ENCODE data around the gene PTCD2.

PTCD2 gene

DNA sequence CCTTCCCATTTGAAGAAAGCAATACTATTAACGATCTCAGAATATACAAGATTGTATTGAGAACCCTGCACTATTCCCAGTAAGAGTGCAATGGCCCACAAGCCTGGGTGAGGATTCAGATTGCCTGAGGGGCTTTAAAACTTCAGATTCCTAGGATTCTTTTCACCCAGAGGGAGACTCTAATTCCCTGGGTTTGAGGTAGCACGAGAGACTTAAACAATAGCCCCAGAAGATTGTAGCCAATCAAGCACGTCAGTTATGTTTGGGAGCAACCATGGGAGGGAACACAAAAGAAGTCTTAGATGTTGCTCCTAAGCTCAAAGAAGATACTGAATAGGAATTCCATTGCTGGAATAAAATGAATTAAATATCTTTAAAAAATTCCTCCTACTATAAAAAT is 18.0 kb upstream of the PTCD2 start:
- H3K4me3 ChIP-seq (ENCODE audit: control insufficient read depth, low read depth, low read length) = no peak overlapping the region
- no peak for DNase-seq (ENCODE audit: low read depth)
- TF ChIP-seq, protein P1, sequence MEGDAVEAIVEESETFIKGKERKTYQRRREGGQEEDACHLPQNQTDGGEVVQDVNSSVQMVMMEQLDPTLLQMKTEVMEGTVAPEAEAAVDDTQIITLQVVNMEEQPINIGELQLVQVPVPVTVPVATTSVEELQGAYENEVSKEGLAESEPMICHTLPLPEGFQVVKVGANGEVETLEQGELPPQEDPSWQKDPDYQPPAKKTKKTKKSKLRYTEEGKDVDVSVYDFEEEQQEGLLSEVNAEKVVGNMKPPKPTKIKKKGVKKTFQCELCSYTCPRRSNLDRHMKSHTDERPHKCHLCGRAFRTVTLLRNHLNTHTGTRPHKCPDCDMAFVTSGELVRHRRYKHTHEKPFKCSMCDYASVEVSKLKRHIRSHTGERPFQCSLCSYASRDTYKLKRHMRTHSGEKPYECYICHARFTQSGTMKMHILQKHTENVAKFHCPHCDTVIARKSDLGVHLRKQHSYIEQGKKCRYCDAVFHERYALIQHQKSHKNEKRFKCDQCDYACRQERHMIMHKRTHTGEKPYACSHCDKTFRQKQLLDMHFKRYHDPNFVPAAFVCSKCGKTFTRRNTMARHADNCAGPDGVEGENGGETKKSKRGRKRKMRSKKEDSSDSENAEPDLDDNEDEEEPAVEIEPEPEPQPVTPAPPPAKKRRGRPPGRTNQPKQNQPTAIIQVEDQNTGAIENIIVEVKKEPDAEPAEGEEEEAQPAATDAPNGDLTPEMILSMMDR (conservative IDR thresholded peaks at IDR 0.05; ENCODE audit: control insufficient read depth, insufficient read depth, low read depth, low read length) = no peak

DNA sequence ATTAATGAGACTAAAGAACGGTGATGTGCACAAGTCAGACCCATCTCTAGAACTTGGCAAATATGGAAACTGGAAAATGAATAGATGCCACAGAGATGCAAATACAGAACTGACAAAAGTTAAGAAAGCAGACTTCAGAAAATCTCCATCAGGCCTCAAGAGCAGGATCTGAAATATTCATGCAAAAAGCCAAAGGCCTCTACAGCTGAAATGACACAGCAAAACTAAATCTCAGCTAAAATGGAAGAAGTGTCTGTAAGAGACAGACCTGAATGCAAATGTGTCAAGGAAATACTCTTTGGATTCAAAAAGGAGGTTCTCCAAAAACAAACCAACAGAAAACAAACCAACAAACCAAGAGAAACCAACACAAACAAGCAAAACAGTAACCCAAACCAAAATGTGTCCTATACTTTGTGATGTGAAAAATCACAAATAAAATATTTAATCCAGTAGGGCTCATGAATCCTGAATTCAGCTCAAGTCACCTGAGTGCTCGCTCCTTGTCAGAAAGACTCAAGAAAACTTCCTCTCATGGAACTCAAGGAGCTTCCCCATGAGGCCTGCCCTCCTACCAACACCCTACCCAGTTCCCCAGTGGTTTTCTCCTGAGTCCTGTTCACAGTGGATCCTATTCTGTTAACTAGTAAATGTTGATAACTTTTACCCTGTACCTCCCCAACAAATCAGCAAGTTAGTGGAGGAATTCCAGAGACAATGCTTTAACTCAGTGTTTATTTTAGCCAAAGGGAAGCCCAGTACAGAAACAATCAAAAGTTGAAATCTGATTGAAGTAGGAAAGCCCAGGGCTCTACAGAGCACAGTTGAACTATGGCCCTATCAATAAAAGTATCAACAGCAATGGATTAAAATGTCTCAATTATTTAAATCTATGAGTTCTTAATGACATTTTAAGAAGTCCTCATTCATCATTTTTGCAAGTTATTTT is 14.7 kb upstream of the PTCD2 start:
- no peak for DNase-seq (ENCODE audit: low read depth)
- H3K4me3 ChIP-seq (ENCODE audit: control insufficient read depth, low read depth, low read length) = no peak overlapping the region
- TF ChIP-seq, protein P1 (conservative IDR thresholded peaks at IDR 0.05; ENCODE audit: control insufficient read depth, insufficient read depth, low read depth, low read length) = no peak

DNA sequence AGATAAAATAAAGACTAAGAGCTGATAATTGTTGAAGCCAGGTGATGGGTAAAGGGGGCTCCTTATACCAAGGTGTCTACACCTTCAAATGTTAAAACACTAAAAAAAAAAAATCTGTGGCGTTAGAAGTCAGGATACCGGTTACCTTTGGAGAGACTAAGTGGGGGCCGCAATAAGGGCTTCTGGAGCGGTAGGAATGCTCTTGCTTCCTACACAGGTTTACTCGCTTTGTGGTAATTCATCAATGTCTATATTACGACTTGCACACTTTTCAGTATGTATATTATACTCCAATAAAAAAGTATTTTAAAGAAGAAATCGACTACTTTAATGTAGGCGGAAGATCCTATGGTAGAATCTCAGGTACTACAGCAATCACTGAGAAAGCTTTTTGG is 12.6 kb upstream of the PTCD2 start:
- no peak for DNase-seq (ENCODE audit: low read depth)
- H3K4me3 ChIP-seq (ENCODE audit: control insufficient read depth, low read depth, low read length) = peak overlapping the region; percentile 80
- TF ChIP-seq, protein P1 (conservative IDR thresholded peaks at IDR 0.05; ENCODE audit: control insufficient read depth, insufficient read depth, low read depth, low read length) = no peak

DNA sequence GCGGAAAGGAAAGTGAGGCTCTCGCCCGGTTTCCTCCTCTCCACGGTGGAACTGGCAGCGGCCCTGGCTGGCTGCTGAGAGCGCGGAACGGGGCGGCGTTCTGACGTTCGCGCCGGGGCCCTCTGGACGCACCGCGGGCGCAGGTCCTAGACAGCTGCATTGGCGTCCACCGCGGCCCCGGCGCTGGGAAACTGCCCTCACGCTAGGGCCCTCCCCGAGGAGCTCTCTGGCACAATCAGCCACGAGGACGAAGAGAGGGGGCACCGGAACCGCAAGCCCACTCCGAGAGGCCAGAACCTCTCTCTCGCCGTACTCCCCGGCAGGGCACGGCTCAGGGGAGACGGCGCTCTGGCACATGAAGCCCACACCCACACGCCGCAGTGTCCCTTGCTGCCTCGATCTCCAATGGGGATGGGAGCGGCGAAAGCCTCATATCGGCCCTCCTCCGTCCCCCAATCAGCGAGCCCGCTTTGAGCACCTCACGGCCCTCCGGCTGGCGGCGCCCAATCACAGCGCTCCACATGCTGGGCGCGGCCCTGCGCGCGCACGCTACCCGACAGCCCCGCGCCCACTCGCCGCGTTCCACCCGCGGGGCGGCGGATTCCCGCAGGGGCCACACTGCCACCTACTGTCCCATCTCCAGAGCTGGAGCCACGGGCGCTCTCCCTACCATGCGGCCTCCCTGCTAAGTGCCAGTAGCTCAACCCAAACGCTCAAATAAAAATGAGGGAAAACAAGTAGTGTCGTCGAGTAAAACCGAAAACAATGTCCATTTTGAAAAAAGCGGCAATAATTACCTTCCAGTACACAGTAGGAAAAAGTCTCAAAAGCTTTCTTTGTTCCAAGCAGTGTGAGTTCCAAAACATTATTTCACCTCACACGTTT is 12.0 kb upstream of the PTCD2 start:
- DNase-seq (ENCODE audit: low read depth) = peak; percentile 96
- TF ChIP-seq, protein P1 (conservative IDR thresholded peaks at IDR 0.05; ENCODE audit: control insufficient read depth, insufficient read depth, low read depth, low read length) = peak; percentile 53
- peak overlapping the region; percentile 80 for H3K4me3 ChIP-seq (ENCODE audit: control insufficient read depth, low read depth, low read length)

DNA sequence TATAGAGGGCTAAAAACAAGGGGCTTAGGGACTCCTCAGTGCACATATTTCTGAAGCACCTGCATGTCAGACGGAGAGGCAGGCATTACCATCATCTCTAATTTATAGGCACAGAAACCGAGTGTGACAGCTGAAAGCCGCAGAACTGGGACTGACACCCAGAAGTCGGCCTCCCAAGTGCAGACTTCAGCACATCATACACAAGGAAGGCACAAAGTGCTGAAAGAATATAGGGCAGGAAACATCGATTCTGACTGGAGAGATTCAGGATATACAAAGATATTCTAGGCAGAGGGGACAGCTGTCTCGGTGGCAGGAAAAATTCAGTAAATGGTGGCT is 11.4 kb upstream of the PTCD2 start:
- DNase-seq (ENCODE audit: low read depth) = no peak
- no peak overlapping the region for H3K4me3 ChIP-seq (ENCODE audit: control insufficient read depth, low read depth, low read length)
- TF ChIP-seq, protein P1 (conservative IDR thresholded peaks at IDR 0.05; ENCODE audit: control insufficient read depth, insufficient read depth, low read depth, low read length) = no peak

DNA sequence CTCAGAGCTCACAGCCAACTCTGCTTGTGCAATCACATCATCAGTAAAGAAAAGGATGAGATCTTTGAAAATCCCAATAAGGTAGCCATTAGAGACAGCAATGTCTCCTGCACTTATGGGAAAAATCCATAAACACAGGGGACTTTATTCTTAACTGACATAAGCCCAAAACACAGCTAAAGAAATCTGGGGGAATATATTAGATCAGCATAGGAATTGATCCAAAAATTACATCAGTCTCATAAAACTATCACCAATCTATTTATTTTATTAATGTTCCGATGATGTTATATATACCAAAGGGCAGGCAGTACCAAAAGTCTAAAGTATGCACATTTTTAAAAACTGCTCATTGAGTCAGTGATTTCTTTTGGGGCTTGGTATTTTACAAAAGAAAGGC is 7.0 kb upstream of the PTCD2 start:
- no peak overlapping the region for H3K4me3 ChIP-seq (ENCODE audit: control insufficient read depth, low read depth, low read length)
- TF ChIP-seq, protein P1 (conservative IDR thresholded peaks at IDR 0.05; ENCODE audit: control insufficient read depth, insufficient read depth, low read depth, low read length) = no peak
- peak; percentile 33 for DNase-seq (ENCODE audit: low read depth)
